Right atrium auricular region (tissue), 2 donors: ENCODE data around the gene SOHLH2. TPM values are rescaled to one million over a fixed set of nuclear protein-coding genes. Genes with fewer than 3 reads are reported as not detected.

Experiments used
- DNase-seq: peaks from one replicate; pipeline ENCODE4 v3.0.0-alpha.2; 2019; ENCODE audit warnings: low spot score
- H3K27ac ChIP-seq, 2 donors: fragments of 200-600 bp; sonication (generic); 1 replicate in 1 of 2; 2 replicates in 1 of 2; pipeline ENCODE4 v1.5.1; 2016 to 2019
- H3K27me3 ChIP-seq, 2 donors: fragments of 200-600 bp; sonication (generic); one replicate each; pipeline versions ENCODE4 v1.5.1 to v1.6.0; 2017 to 2019
- H3K36me3 ChIP-seq: fragments of 200-600 bp; sonication (generic); one replicate; pipeline ENCODE4 v1.5.1; 2016
- H3K4me1 ChIP-seq, 2 donors: fragments of 200-600 bp; sonication (generic); one replicate each; pipeline versions ENCODE4 v1.5.1 to v1.6.0; 2017 to 2019
- H3K4me3 ChIP-seq, 2 donors: fragments of 200-600 bp; sonication (generic); 1 replicate in 1 of 2; 2 replicates in 1 of 2; pipeline ENCODE4 v1.5.1; 2017 to 2019; ENCODE audit warnings: mild to moderate bottlenecking in 1 of 2, moderate library complexity in 1 of 2
- H3K9me3 ChIP-seq, 2 donors: fragments of 200-600 bp; sonication (generic); one replicate each; pipeline ENCODE4 v1.5.1; 2019
- CTCF ChIP-seq, 2 donors: fragments of 200-600 bp; sonication (generic); IDR thresholded peaks; one replicate each; pipeline ENCODE4 v1.5.1; 2019; ENCODE audit warnings: antibody characterized with exemption in 2 of 2
- total RNA-seq, 2 donors: library from RNA; depleted of rRNA; stranded (reverse); fragments of >200 nt; gene quantifications; one replicate each; pipeline ENCODE4 v1.1.0, GENCODE V29; 2016

Gene SOHLH2
- total RNA-seq, 2 donors from 2014 or later, result 0.20 TPM; not detected in 1

GRCh38 chr13:36210738-36211137 lies 3.6 kb downstream of the SOHLH2 start:
- Histone ChIP-seq H3K27ac (no peak overlapping the region), H3K9me3 (no peaks in the 10 kb centered on the region), H3K27me3 (no peaks in the 10 kb centered on the region), H3K4me3 (no peak overlapping the region), H3K36me3 (no peaks in the 10 kb centered on the region), H3K4me1 (no peaks in the 10 kb centered on the region)
- no peak for TF ChIP-seq CTCF (IDR thresholded peaks at IDR 0.05)
- DNase-seq, result no peak

GRCh38 chr13:36207672-36208071 lies 6.7 kb downstream of the SOHLH2 start:
- no peak for TF ChIP-seq CTCF (IDR thresholded peaks at IDR 0.05)
- Histone ChIP-seq H3K4me3 (no peak overlapping the region), H3K27me3 (no peaks in the 10 kb centered on the region), H3K27ac (no peak overlapping the region), H3K4me1 (no peaks in the 10 kb centered on the region), H3K36me3 (no peaks in the 10 kb centered on the region), H3K9me3 (no peaks in the 10 kb centered on the region)
- no peak for DNase-seq

- Histone ChIP-seq H3K27ac (no peak overlapping the region), H3K36me3 (no peaks in the 10 kb centered on the region), H3K27me3 (no peaks in the 10 kb centered on the region), H3K4me3 (no peak overlapping the region), H3K4me1 (no peaks in the 10 kb centered on the region), H3K9me3 (no peaks in the 10 kb centered on the region)
- no peak for DNase-seq
- no peak for TF ChIP-seq CTCF (IDR thresholded peaks at IDR 0.05)
These were observed 21.1 kb downstream of the SOHLH2 start for GRCh38 chr13:36193151-36193855.

GRCh38 chr13:36192166-36192565 lies 22.2 kb downstream of the SOHLH2 start:
- H3K4me1 ChIP-seq, result no peaks in the 10 kb centered on the region
- H3K4me3 ChIP-seq, result no peak overlapping the region
- DNase-seq, result no peak
- H3K9me3 ChIP-seq, result no peaks in the 10 kb centered on the region
- no peak for TF ChIP-seq CTCF (IDR thresholded peaks at IDR 0.05)
- H3K36me3 ChIP-seq, result no peaks in the 10 kb centered on the region
- no peak overlapping the region for H3K27ac ChIP-seq
- no peaks in the 10 kb centered on the region for H3K27me3 ChIP-seq

GRCh38 chr13:36190771-36191170 lies 23.6 kb downstream of the SOHLH2 start:
- Histone ChIP-seq H3K27me3 (no peaks in the 10 kb centered on the region), H3K27ac (no peak overlapping the region), H3K36me3 (no peaks in the 10 kb centered on the region), H3K4me3 (no peak overlapping the region), H3K4me1 (no peaks in the 10 kb centered on the region), H3K9me3 (no peaks in the 10 kb centered on the region)
- TF ChIP-seq CTCF (IDR thresholded peaks at IDR 0.05), result no peak
- no peak for DNase-seq

- H3K27me3 ChIP-seq, result no peaks in the 10 kb centered on the region
- no peak for TF ChIP-seq CTCF (IDR thresholded peaks at IDR 0.05)
- H3K4me3 ChIP-seq, result no peak overlapping the region
- DNase-seq, result no peak
- no peaks in the 10 kb centered on the region for H3K36me3 ChIP-seq
- H3K9me3 ChIP-seq, result no peaks in the 10 kb centered on the region
- H3K4me1 ChIP-seq, result no peaks in the 10 kb centered on the region
- H3K27ac ChIP-seq, result no peak overlapping the region
These were observed 25.9 kb downstream of the SOHLH2 start for GRCh38 chr13:36188441-36188840.
